Stimulated activated CD4-positive, alpha-beta T cell treated with anti-CD3 and anti-CD28 coated beads, TNF-alpha, amount 100 ng/mL, for 4 hours (primary cell): Measurements from ENCODE around the gene PPP1R13B.
A peak's percentile ranks its signal among the peaks of the same experiment; 100 is the strongest.

ENCODE experiments used
- DNase-seq, 3 experiments: peaks; one replicate each; pipeline ENCODE4 v3.0.0-alpha.2; 2020; ENCODE audit warnings: low read depth in 3 of 3

Gene PPP1R13B

GRCh38 chr14:103881268-103882201 is 34.2 kb upstream of the PPP1R13B start:
- no peak for DNase-seq

DNA sequence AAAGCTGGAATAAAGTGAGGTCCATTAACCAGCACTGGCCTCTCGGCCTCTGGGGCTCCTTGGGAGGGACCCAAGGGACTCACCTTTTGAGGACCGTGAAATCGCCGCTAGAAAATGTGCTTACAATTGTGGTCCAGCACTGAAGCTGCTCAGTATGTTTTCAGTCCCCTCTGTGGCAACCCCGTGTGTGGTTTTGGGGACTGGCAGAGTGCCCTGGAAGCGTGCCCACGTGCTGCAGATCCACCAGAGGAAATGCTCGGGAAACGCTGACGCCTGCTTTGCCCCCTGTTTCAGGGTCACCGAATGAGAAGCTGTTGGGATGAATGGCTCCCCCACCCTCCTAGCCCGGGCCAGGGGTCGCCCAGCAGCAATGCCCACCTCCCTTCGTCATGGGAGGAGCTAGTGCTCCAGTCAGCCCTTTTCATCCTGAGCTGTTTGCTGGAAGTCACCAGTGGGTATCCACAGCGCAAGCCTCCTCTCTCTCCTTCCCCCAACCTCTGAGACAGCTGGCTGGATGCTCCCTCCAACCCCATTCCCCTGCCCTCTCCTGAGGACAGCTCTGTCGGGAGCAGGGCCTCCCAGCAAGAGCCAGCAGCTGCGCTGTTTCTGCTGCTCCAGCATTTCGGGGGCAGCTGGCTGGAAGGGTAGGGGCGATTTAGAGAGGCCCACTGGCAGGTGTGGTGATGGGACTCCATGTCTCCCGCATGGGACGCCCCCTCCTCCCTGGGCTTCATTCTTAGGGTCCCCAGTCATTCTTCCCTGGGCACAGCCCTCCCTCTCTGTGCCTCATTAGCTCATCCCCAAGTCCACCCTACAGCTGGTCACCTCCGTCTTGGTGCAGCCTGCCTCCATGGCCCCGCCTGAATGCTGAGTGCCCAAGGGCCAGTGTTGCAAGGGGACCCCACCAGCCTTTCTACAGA is 33.2 kb upstream of the PPP1R13B start:
- no peak for DNase-seq

DNA sequence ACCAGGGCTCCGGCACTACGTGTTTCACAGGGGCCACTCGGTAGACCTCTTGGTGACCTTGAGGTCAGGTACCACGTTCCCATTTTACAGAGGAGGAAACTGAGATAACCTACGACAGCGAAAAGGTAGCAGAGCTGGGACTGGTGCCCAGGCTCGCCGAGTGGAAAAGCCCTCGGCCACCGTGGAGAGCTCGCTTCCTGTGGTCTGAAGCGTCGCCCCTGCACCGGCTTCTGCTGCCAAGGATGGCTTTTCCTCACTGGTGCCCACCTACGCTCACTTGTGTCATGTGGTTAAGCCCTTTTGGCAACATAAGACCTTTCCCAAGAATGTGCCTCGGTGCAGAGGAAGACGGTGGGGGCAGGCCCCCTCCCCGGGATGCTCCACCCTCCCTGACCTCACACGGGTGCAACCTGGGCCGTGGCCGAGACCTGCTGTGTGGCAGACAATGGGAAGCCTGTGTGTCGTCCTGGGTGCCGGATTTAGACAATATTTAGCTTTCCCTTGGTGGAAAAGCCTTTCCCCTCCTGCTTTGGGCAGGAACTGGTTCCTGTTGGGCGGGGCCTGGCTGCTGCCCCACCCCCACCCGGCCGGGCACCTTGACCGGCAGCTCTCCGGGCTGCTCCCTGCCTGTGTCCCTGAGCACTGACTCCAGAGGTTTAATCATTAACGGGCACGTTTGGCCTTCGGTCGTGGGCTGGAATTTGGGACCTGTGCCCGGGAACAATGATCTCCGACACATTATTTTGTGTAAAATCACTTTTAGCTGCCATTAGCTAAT is 32.4 kb upstream of the PPP1R13B start:
- DNase-seq = no peak

DNA sequence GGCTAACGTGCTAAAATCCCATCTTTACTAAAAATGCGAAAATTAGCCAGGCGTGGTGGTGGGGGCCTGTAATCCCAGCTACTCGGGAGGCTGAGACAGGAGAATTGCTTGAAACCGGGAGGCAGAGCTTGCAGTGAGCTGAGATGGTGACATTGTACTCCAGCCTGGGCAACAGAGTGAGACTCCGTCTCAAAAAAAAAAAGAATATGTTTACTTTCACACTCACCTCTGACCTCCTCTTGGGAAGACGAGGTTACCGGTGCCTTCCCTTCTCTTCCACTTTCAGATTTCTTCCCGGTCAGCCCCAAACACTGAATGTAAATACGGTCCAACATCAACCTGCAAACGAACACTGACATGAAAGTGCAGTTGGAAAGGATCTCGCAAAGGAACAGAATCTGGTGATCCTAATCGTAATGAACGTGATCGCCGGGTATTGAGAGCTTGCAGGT is 31.8 kb upstream of the PPP1R13B start:
- DNase-seq = no peak

DNA sequence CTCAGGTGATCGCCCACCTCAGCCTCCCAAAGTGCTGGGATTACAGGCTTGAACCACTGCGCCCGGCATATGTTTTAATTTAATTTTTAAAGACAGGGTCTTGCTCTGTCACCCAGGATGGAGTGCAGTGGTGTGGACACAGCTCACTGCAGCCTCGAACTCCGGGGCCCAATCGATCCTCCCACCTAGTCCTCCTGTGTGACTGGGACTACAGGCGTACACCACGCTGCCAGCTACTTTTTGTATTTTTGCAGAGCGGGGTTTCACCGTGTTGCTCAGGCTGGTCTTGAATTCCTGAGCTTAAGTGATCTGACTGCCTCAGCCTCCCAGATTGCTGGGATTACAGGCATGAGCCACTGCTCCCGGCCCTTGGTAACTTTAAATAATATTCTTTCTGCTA is 30.8 kb upstream of the PPP1R13B start:
- no peak for DNase-seq

GRCh38 chr14:103875010-103875409 is 27.6 kb upstream of the PPP1R13B start:
- DNase-seq = no peak

DNA sequence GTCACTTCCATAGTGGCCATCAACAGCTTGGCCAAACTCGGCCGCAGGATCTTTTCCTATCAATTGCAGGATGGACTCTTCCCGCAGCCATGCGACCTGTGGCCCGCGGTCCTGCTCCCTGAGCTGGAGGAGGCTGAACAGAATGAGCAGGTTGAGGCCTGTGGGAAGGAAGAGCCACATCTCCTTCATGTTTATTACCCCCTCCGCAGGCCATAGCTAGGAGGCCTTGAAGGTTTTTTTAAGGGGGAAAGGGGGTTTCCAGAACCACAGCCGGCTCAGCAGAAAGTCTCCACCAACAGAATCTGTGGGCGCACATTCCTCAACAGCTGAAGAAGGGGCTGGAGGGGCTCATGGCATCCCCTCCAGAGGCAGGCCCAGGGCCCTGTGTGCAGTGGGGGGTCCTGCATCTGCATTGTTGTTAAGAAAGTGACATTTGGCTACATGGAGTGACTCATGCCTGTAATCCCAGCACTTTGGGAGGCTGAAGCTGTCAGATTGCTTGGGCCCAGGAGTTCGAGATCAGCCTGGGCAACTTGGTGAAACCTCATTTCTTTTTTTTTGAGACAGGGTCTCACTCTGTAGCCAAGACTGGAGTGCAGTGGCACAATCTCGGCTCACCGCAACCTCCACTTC is 25.2 kb upstream of the PPP1R13B start:
- no peak for DNase-seq

DNA sequence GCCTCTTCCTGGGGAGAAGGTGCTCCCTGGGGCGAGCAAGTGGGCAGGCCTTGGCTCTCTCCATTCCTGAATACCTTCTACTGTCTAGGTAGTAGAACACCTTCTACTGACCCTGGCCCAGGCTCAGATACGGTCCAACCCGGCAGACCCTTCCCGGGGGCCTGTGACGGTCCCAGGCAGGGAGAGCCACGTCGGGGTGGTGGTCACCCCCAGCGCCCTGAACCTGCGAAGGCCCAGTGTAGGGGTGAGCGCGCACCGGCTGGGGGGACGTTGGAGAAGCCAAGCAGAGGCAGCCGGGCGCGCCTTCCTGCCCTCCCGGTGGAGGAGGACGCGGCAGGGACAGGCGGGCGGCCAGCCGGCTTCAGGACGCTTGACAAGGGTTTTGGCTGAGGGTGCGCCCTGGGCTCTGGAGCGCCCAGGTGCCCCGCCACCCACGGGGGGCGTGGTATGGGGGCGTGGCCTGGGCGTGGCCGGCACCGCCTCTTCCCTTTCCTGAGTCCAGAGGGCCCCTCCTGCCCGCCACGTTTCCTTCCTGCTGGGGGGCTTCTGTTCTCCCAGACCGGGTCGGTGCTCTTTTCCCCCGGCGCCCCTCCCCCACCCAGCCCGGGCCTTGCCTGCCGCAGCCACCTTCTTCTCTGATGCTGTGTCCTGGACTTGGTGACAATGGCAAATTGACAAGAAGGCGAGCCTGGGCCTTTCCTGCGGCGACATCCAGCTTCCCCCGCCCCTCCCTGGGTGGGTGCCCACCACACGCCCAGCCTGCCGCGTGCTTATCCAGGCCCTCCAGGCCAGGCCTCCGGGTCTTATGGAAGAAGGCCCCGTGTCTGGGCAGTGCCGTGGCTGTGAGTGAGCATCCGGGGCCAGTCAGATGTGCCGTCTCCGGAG is 24.5 kb upstream of the PPP1R13B start:
- peak; percentile 44 to 55 (median 54) for DNase-seq

- DNase-seq = no peak
Observed at GRCh38 chr14:103870891-103871595, 23.7 kb upstream of the PPP1R13B start.

DNA sequence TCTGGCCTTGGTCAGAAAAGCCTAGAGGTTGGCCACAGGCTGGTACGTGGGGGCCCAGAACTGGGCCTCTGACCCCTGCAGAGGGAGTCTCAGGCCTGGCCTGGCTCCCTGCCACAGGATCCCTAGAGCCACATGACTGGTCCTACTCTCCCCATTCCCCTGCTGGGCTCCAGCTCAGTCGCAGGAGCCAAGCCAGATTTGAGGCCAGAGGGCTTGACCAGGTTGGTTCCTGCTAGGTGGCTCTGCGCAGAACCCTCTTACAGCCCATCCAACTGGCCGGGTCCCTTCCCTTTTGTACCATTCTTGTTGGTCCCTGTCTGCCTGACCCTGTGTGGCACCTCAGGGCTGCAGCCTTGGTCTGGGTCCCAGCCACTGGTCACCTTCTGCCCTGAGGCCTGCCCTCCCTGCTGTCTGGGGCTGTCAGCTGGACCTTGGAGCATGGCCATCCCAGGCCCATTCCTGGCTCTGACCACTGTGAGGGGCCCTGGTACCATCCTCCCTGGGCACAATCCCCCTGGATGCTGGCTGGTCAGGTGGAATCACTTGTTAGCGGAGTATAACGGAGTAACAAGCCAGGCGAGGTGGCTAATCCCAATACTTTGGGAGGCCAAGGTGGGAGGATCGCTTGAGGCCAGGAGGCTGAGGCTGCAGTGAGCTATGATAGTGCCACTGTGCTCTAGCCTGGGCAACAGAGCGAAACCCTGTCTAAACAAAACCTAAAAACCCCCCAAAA is 22.9 kb upstream of the PPP1R13B start:
- DNase-seq = no peak

GRCh38 chr14:103869406-103870143 is 22.2 kb upstream of the PPP1R13B start:
- DNase-seq = no peak

DNA sequence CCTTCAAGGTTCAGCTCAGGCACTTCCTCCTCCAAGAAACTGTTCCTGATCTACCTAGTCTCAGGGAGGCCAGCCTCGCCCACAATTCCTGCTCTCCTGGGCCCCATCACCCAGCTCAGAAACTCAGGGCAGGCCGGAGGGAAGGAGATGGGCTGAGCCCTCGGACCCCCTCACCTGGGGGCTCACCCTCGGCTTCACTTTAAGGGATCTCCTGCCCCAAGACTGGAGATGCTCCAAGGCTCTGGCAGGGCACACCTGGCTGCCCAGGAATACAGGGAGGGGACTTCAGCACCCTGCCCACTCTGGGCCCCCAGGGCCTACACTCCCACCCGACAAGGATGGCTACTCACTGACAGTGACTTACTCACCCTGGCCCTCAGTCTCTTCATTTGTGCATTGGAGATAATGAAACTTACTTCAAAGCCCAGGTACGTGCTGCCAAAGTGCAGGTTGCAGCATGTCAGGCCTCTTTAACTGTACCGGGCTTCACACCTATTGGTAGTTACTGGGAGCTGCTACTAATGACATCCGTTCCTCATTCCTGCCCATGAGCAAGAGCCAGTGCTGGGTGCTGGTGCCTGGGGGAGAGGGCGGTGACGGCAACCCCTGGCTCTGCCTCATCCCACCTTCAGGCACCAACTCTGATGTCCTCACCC is 21.0 kb upstream of the PPP1R13B start:
- DNase-seq = no peak

DNA sequence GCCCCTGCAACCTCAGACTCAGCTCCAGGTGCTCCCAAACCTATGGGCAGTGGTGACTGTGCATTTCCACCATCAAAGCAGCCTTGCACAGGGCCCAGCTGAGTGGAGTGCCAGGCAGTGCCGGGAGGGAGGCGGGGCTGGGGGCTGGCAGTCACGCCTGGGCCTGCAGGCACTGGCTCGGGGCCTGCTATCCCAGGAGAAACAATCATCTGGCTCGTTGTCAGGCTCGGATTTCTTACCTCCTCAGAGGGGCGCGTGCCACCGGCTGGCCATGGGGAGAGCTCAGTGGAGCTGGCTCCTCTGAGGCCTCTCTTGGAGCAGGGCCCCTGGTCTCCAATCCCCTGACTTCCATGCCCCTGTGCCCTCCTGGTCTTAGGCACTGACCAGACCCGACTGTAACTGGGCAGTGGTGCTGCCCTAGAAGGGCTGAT is 20.2 kb upstream of the PPP1R13B start:
- DNase-seq = no peak

GRCh38 chr14:103867020-103867419 is 19.6 kb upstream of the PPP1R13B start:
- no peak for DNase-seq

DNA sequence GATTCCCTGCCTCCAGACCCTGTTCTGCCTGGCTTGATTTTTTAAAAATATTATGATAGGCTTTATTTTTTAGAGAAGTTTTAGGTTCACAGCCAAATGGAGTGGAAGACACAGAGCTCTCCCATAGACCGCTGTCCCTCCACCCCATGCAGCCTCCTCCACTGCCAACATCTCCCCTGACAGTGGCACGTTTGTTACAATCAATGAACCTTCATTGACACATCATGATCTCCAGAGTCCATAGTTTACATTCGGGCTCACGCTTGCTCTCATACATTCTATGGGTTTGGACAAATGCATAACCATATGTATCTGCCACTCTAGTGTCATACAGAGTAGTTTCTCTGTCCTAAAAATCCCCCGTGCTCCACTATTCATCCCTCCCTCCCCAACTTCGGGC is 15.9 kb upstream of the PPP1R13B start:
- DNase-seq = no peak

- no peak for DNase-seq
Observed at GRCh38 chr14:103862393-103862782, 15.0 kb upstream of the PPP1R13B start.
